ENCODE results near the gene HOXA5. TPM values are rescaled to one million over a fixed set of nuclear protein-coding genes. Genes with fewer than 3 reads are reported as not detected.
A peak's percentile ranks its signal among the peaks of the same experiment; 100 is the strongest.

HOXA5 gene
- total RNA-seq, 4 donors from 2014 or later: 10.7 to 61.0 (median 18.9) TPM

DNA sequence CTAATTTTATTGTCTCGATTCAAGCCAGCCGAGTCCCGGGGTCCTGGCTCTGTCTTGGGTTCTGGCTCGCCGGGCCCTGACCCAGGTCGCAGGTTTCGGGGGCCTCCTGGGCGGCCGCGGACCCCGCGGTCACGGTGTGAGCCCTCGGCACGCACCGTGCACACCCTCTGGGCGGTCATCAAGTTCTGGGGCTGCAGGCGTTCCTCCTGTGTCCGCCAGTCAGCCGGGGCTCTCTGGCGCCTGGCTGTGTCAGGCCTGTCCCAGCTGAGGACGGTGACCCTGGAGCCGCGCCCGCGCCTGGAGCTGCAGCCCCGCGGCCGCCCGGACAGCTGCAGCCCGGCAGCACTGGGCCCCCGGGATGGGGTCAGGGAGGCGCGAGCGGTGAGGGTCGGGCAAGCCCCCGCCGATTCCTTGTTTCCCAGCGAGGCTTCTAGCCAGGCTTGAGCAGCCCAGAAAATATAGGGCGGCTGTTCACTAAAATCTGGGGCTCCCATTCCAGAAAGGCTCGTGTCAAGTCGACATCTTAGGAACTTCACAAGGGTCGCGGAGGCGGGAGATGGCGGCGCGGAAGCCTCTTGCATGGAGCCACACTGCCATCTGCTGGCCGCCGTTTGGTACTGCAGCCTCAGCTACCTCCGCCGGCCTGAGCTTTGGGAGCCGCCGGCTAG, 17.2 kb upstream of the HOXA5 start:
- intact Hi-C loops (cut with DNase I; ENCODE audit: low total_unique reads): loop anchor here (5.0 kb wide), 1 partner anchor 303 kb away; no protein-coding TSS in a partner anchor
- Histone ChIP-seq H3K9me3 (no peaks in the 10 kb centered on the region), H3K27ac (peak overlapping the region; percentile 94 to 96), H3K36me3 (no peaks in the 10 kb centered on the region), H3K27me3 (no peaks in the 10 kb centered on the region), H3K4me3 (peak overlapping the region; percentile 49), H3K4me1 (no peaks in the 10 kb centered on the region)
- peak; percentile 88 to 90 for DNase-seq
- no peak for TF ChIP-seq POLR2A (IDR thresholded peaks at IDR 0.05)
- TF ChIP-seq, protein P1, sequence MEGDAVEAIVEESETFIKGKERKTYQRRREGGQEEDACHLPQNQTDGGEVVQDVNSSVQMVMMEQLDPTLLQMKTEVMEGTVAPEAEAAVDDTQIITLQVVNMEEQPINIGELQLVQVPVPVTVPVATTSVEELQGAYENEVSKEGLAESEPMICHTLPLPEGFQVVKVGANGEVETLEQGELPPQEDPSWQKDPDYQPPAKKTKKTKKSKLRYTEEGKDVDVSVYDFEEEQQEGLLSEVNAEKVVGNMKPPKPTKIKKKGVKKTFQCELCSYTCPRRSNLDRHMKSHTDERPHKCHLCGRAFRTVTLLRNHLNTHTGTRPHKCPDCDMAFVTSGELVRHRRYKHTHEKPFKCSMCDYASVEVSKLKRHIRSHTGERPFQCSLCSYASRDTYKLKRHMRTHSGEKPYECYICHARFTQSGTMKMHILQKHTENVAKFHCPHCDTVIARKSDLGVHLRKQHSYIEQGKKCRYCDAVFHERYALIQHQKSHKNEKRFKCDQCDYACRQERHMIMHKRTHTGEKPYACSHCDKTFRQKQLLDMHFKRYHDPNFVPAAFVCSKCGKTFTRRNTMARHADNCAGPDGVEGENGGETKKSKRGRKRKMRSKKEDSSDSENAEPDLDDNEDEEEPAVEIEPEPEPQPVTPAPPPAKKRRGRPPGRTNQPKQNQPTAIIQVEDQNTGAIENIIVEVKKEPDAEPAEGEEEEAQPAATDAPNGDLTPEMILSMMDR (IDR thresholded peaks at IDR 0.05): peak; percentile 97 to 100 (median 100)

DNA sequence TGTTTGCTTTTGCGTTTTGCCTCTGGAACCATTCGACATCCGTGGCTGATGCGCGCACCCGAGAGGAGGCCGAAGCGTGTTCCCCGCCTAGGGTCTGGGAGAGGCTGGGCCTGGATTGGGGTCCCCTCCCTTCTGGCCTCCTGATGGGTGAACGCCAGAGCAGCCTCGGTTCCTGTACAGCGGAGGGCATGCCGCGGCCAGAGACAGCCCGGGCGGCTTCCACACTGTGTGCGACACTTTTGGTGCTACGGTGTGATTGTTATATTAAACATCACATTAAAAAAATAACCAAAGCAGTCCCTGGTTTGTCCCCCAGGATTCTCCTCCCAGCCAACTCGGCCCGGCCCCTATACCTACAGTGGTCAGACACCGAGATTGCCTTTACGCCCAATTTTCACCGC, 16.7 kb upstream of the HOXA5 start:
- H3K4me3 ChIP-seq: peak overlapping the region; percentile 49
- peak; percentile 32 to 34 for DNase-seq
- H3K36me3 ChIP-seq: no peaks in the 10 kb centered on the region
- no peaks in the 10 kb centered on the region for H3K9me3 ChIP-seq
- peak overlapping the region; percentile 94 to 96 for H3K27ac ChIP-seq
- TF ChIP-seq, protein P1 (IDR thresholded peaks at IDR 0.05): no peak
- no peak for TF ChIP-seq POLR2A (IDR thresholded peaks at IDR 0.05)
- intact Hi-C loops (cut with DNase I; ENCODE audit: low total_unique reads): loop anchor here (5.0 kb wide), 1 partner anchor 303 kb away; no protein-coding TSS in a partner anchor
- H3K4me1 ChIP-seq: peaks cover 0 to 4% of the 10 kb centered on the region in 2 donors
- no peaks in the 10 kb centered on the region for H3K27me3 ChIP-seq

DNA sequence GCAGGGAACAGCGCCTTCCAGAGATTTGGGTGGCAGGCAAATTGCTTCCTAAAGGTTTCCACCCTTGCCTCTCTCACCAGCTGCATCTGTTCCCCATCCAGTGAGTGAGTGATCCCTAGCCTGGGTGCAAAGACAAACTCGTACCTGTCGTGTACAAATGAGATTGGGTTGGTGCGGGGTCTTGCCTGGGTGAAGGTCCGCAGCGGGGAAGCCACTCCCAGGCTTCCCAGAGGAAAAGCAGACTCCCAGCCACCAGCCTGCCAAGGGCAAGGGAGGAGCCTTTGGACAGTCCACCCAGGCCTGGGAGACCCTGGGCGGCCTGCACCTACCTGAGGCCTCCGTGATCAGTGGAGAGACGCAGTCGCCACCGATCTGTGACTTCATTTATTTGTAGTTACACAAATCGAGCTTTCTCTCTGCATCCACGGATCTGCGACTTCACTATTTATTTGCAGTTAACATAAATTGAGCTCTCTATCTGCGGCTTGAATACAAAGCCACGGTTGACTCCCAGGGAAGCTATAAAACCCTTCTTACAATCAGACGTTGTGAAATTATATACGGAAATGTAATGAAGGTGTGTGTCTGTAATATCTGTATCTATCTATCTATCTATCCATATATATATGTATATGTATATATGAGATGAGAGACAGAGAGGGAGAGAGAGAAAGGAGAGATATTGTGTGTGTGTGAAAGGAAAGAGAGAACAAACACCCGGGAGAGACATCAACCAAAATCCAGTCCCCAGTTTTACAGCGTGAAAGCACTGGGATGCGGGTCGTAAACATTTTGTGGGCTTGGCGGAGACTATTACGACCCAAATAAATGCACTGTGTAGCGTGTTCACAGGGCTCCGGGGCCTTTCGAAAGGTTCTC, 16.0 kb upstream of the HOXA5 start:
- DNase-seq: peak; percentile 14
- H3K4me3 ChIP-seq: no peak overlapping the region
- no peak overlapping the region for H3K27ac ChIP-seq
- no peaks in the 10 kb centered on the region for H3K36me3 ChIP-seq
- H3K9me3 ChIP-seq: no peaks in the 10 kb centered on the region
- peaks cover 0 to 4% of the 10 kb centered on the region in 2 donors for H3K4me1 ChIP-seq
- TF ChIP-seq POLR2A (IDR thresholded peaks at IDR 0.05): no peak
- TF ChIP-seq, protein P1 (IDR thresholded peaks at IDR 0.05): no peak
- intact Hi-C loops (cut with DNase I; ENCODE audit: low total_unique reads): loop anchor here (5.0 kb wide), 1 partner anchor 302 kb away; no protein-coding TSS in a partner anchor
- H3K27me3 ChIP-seq: no peaks in the 10 kb centered on the region

- no peak overlapping the region for H3K27ac ChIP-seq
- peak; percentile 16 to 22 for DNase-seq
- H3K4me1 ChIP-seq: peaks cover 0 to 4% of the 10 kb centered on the region in 2 donors
- H3K9me3 ChIP-seq: no peaks in the 10 kb centered on the region
- no peaks in the 10 kb centered on the region for H3K27me3 ChIP-seq
- intact Hi-C loops (cut with DNase I; ENCODE audit: low total_unique reads): no loop called here
- H3K4me3 ChIP-seq: no peak overlapping the region
- no peaks in the 10 kb centered on the region for H3K36me3 ChIP-seq
- TF ChIP-seq POLR2A (IDR thresholded peaks at IDR 0.05): no peak
- TF ChIP-seq, protein P1 (IDR thresholded peaks at IDR 0.05): no peak
These were observed 15.2 kb upstream of the HOXA5 start for GRCh38 chr7:27158436-27159265.
